Transverse colon (tissue), 3 donors: ENCODE measurements around the gene STT3B.

Source experiments
- POLR2A ChIP-seq: fragments of 450-650 bp; IDR thresholded peaks from one replicate; pipeline ENCODE4 v1.6.1; 2016; ENCODE audit warnings: antibody characterized with exemption, mild to moderate bottlenecking, moderate library complexity
- TF ChIP-seq, protein P1 (sequence below), 5 experiments: fragments of 200-600 bp in 3 of 5; fragments of 450-650 bp in 2 of 5; sonication (generic) in 3 of 5; IDR thresholded peaks; 1 replicate in 2 of 5; 2 replicates in 3 of 5; pipeline ENCODE4 v1.5.1; 2016 to 2017; ENCODE audit warnings: antibody characterized with exemption in 5 of 5, inconsistent platforms in 3 of 5, mild to moderate bottlenecking in 2 of 5, moderate library complexity in 1 of 5

DNA sequence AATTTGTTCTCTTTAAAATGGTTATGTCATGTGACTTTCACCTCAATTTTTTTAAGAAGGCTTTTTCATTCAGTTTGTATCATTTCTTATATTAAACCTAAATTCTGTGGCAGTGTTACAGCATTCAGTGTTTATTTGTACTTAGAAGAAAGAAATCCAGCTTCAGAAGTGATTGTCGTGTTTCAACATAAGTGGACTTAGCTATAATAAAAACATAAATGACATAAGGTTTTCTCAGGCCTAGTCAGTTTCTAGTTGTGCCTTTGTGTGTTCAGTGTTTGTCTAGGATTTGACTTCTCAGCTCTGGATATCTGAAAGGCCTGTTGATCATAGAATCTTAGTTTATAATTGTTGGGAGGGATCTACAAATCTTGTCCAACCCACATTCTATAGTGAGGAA is 80.5 kb downstream of the STT3B start:
- TF ChIP-seq, protein P1, sequence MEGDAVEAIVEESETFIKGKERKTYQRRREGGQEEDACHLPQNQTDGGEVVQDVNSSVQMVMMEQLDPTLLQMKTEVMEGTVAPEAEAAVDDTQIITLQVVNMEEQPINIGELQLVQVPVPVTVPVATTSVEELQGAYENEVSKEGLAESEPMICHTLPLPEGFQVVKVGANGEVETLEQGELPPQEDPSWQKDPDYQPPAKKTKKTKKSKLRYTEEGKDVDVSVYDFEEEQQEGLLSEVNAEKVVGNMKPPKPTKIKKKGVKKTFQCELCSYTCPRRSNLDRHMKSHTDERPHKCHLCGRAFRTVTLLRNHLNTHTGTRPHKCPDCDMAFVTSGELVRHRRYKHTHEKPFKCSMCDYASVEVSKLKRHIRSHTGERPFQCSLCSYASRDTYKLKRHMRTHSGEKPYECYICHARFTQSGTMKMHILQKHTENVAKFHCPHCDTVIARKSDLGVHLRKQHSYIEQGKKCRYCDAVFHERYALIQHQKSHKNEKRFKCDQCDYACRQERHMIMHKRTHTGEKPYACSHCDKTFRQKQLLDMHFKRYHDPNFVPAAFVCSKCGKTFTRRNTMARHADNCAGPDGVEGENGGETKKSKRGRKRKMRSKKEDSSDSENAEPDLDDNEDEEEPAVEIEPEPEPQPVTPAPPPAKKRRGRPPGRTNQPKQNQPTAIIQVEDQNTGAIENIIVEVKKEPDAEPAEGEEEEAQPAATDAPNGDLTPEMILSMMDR (IDR thresholded peaks at IDR 0.05), result no peak
- TF ChIP-seq POLR2A, result no peak
